ENCODE data around the gene ROPN1.
"Not testable (repeated sequence)": the region's sequence is repeated elsewhere in the genome, so short reads cannot be mapped to it uniquely, and the experiment has no call there.

- TF ChIP-seq CTCF (IDR thresholded peaks at IDR 0.05; ENCODE audit: low read depth, low read length, poor library complexity, severe bottlenecking); EZH2phosphoT487 (IDR thresholded peaks at IDR 0.05; ENCODE audit: borderline replicate concordance, low read length): not testable (repeated sequence)
These were observed 25.1 kb downstream of the ROPN1 start for GRCh38 chr3:123966799-123967198.
